HepG2 (cell line): ENCODE results near the gene CYB561. TPM values are rescaled to one million over a fixed set of nuclear protein-coding genes. Genes with fewer than 3 reads are reported as not detected.

Experiments
- ATAC-seq: fragments of 200-7000 bp; cut with Tn5 transposase; 3 replicates; pipeline ENCODE4 v1.9.1; 2020; ENCODE audit warnings: mild to moderate bottlenecking, moderate library complexity
- BruUV-seq: library from RNA; stranded (reverse); fragments of 400-500 nt; replicated peaks from 2 replicates; lab custom pipeline; 2021; lab: Mats Ljungman, UMichigan
- CTCF ChIA-PET: fragments of 300-600 bp; formaldehyde crosslinking; extraction: SDS; loops from one replicate; lab custom pipeline; 2021; ENCODE audit warnings: low total read pairs, inconsistent platforms, low intra/inter-chr PET ratio; lab: Yijun Ruan, JAX
- POLR2A ChIA-PET: fragments of 350-600 bp; sonication (Branson Sonifier 250); formaldehyde crosslinking; loops from one replicate; lab custom pipeline; 2020; ENCODE audit warnings: antibody characterized with exemption, inconsistent platforms; lab: Yijun Ruan, JAX
- DNase-seq: peaks from one replicate; pipeline ENCODE4 v3.0.0-alpha.2; 2015; ENCODE audit warnings: low spot score
- FAIRE-seq: peaks from 3 replicates; lab custom pipeline; 2011; peaks lifted over from hg19 to GRCh38; lab: Jason Lieb, UNC
- H2AFZ ChIP-seq: one replicate; pipeline ENCODE4 v1.6.1; 2011; ENCODE audit warnings: low read length, inconsistent platforms
- H3K27ac ChIP-seq: fragments of 300-600 bp; 3 replicates; pipeline ENCODE4 v1.8.0; 2011; ENCODE audit warnings: mixed run types, mild to moderate bottlenecking, mixed read lengths, low read length, inconsistent platforms; ENCODE audit not compliant: insufficient read depth; ENCODE audit errors: extremely low read length
- H3K27me3 ChIP-seq, 2 experiments: fragments of 200-600 bp in 1 of 2; 2 replicates in 1 of 2; 3 replicates in 1 of 2; pipeline versions ENCODE4 v1.6.0 to v1.8.0; 2011; ENCODE audit warnings: low read length in 2 of 2, mild to moderate bottlenecking in 2 of 2, moderate library complexity in 2 of 2, inconsistent platforms in 1 of 2; ENCODE audit not compliant: insufficient read depth in 2 of 2, control insufficient read depth in 1 of 2
- H3K36me3 ChIP-seq, 2 experiments: fragments of 200-600 bp in 1 of 2; replicated peaks in 1 of 2; 2 replicates in 1 of 2; 3 replicates in 1 of 2; pipeline versions ENCODE4 v1.5.1 to v1.8.0; 2011; ENCODE audit warnings: low read length in 2 of 2, inconsistent platforms in 1 of 2; ENCODE audit not compliant: insufficient read depth in 2 of 2, control insufficient read depth in 1 of 2
- H3K4me1 ChIP-seq: 2 replicates; pipeline ENCODE4 v1.5.1; 2012; ENCODE audit warnings: low read length, inconsistent platforms; ENCODE audit not compliant: insufficient read depth
- H3K4me2 ChIP-seq: 2 replicates; pipeline ENCODE4 v1.6.0; 2011; ENCODE audit warnings: low read depth, low read length, inconsistent platforms
- H3K4me3 ChIP-seq, 3 experiments: fragments of 200-600 bp in 1 of 3; sonication (generic), shearing (Covaris generic) in 1 of 3; replicated peaks in 1 of 3; 2 replicates each; pipeline ENCODE4 v1.5.1; 2011 to 2016; ENCODE audit warnings: low read length in 3 of 3, inconsistent platforms in 2 of 3, low read depth in 2 of 3, mild to moderate bottlenecking in 2 of 3, control low read depth in 1 of 3, mixed read lengths in 1 of 3; ENCODE audit not compliant: insufficient read depth in 1 of 3
- H3K79me2 ChIP-seq: one replicate; pipeline ENCODE4 v1.6.1; 2011; ENCODE audit warnings: low read length, inconsistent platforms; ENCODE audit not compliant: insufficient read depth
- H3K9ac ChIP-seq: 2 replicates; pipeline ENCODE4 v1.6.0; 2011; ENCODE audit warnings: mild to moderate bottlenecking, low read depth, low read length, inconsistent platforms; ENCODE audit not compliant: insufficient read depth
- H3K9me3 ChIP-seq: 2 replicates; pipeline ENCODE4 v1.5.1; 2012; ENCODE audit warnings: mild to moderate bottlenecking, low read length
- H4K20me1 ChIP-seq: 2 replicates; pipeline ENCODE4 v1.6.0; 2011; ENCODE audit warnings: inconsistent platforms, mild to moderate bottlenecking, low read length, moderate library complexity; ENCODE audit not compliant: insufficient read depth
- ELF1 ChIP-seq: sonication (generic); formaldehyde crosslinking; IDR thresholded peaks from 2 replicates; pipeline ENCODE4 v1.4.0; 2020; ENCODE audit warnings: missing genetic modification reagents
- ELF3 ChIP-seq: IDR thresholded peaks from 2 replicates; pipeline ENCODE4 v1.6.1; 2016; ENCODE audit warnings: missing genetic modification reagents, missing compliant biosample characterization
- GABPB1 ChIP-seq: IDR thresholded peaks from 2 replicates; pipeline ENCODE4 v1.6.1; 2016; ENCODE audit warnings: mild to moderate bottlenecking, missing genetic modification reagents, moderate library complexity, missing compliant biosample characterization
- HOXA5 ChIP-seq: sonication (generic); formaldehyde crosslinking; IDR thresholded peaks from 2 replicates; pipeline ENCODE4 v1.4.0; 2020; ENCODE audit warnings: missing genetic modification reagents
- KAT8 ChIP-seq: IDR thresholded peaks from 2 replicates; pipeline ENCODE4 v1.6.1; 2016; ENCODE audit warnings: missing genetic modification reagents, missing compliant biosample characterization
- NR2C2 ChIP-seq: sonication (generic); formaldehyde crosslinking; IDR thresholded peaks from 2 replicates; pipeline ENCODE4 v1.4.0; 2020; ENCODE audit warnings: missing genetic modification reagents, mild to moderate bottlenecking, moderate library complexity, borderline replicate concordance
- PHF8 ChIP-seq: sonication (generic); formaldehyde crosslinking; IDR thresholded peaks from 2 replicates; pipeline ENCODE4 v1.5.0; 2020; ENCODE audit warnings: missing genetic modification reagents
- STAG1 ChIP-seq: sonication (generic); formaldehyde crosslinking; IDR thresholded peaks from 2 replicates; pipeline ENCODE4 v1.4.0; 2020; ENCODE audit warnings: missing genetic modification reagents
- ZNF674 ChIP-seq: sonication (generic); formaldehyde crosslinking; IDR thresholded peaks from 2 replicates; pipeline ENCODE4 v1.5.0; 2020; ENCODE audit warnings: low read depth, mild to moderate bottlenecking, missing genetic modification reagents
- ZNF747 ChIP-seq: sonication (generic); formaldehyde crosslinking; IDR thresholded peaks from 2 replicates; pipeline ENCODE4 v1.8.1; 2023; ENCODE audit warnings: missing genetic modification reagents, mild to moderate bottlenecking, borderline replicate concordance
- WGBS: methylation state at CpG from one replicate; pipeline ENCODE4 v1.1.6; 2017; ENCODE audit warnings: low lambda C conversion rate; 5-methylcytosine and 5-hydroxymethylcytosine counted together
- in situ Hi-C: cut with HindIII; loops from 2 replicates; pipeline ENCODE4 v1.10.0; 2017; ENCODE audit warnings: low pct_unique_long_range_greater_than_20kb; ENCODE audit not compliant: extremely low pct_ligation_motif_present
- intact Hi-C: fragments of 100-400 bp; cut with micrococcal nuclease; formaldehyde crosslinking; loops from one replicate; pipeline ENCODE4 v1.10.0; 2022; ENCODE audit not compliant: unreplicated experiment
- polyA plus RNA-seq, 8 experiments: library from polyadenylated mRNA; depleted of rRNA in 3 of 8; stranded (reverse) in 7 of 8; unstranded in 1 of 8; fragments of >200 nt; fragmentation: Illumina TruSeq in 4 of 8; extraction: Trizol in 4 of 8; gene quantifications; 2 replicates each; pipeline versions ENCODE4 v1.2.1 to v1.2.3, GENCODE V29; 2011 to 2016; ENCODE audit warnings: low read depth in 4 of 8, missing spikeins in 1 of 8, mixed read lengths in 1 of 8; ENCODE audit not compliant: insufficient read depth in 1 of 8
- total RNA-seq, 5 experiments: library from RNA; depleted of rRNA; stranded (reverse); fragments of >200 nt; fragmentation: Illumina TruSeq; extraction: Trizol; gene quantifications; 2 replicates each; pipeline ENCODE4 v1.2.3, GENCODE V29; 2016; ENCODE audit warnings: low read depth in 1 of 5
- TF ChIP-seq, protein P1 (sequence below): IDR thresholded peaks from 2 replicates; pipeline ENCODE4 v1.6.1; 2012; ENCODE audit warnings: low read depth, low read length, improper control_type of control experiment
- TF ChIP-seq, protein P2 (sequence below): sonication (generic); formaldehyde crosslinking; IDR thresholded peaks from 2 replicates; pipeline ENCODE4 v1.5.0; 2020; ENCODE audit warnings: mild to moderate bottlenecking, missing genetic modification reagents, moderate library complexity
- TF ChIP-seq, protein P3 (sequence below): sonication (generic); formaldehyde crosslinking; IDR thresholded peaks from 2 replicates; pipeline ENCODE4 v1.4.0; 2020; ENCODE audit warnings: missing genetic modification reagents

Gene CYB561
- total and polyA plus RNA-seq, 2 of the 13 experiments (the other 11 are each of a cell fraction or from before 2014, with no cell fraction given): 1.5 to 6.7 TPM

DNA sequence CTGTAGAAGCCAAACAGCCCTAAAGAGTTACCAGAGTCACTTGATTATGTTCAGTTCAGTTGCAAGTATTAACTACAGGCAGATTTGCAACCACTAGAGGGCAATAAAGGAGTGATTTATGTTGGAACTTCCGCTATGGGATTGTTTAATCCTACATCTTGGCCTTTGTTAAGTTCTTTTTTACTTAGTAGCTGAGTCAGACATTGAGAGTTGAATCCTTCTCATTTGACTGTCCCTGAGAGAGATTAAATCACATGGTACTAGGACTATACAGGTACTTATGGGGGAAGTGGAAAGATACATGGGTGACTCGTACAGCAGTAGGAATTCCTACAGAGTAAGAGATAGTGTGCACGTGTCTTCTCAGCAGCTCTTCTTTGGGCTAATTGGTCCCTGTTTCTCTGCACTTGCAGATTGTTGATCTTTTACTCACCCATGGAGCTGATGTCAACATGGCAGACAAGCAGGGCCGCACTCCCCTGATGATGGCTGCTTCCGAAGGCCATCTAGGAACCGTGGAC lies 40.3 kb downstream of the CYB561 start (continued):
- TF ChIP-seq KAT8 (0 out of 2 replicates have a peak, but pooled peaks have one; percentile 18), ELF1 (peak; percentile 49; the same call in 1 of the 2 replicates), ZNF674 (CRISPR knock-in tag) (no peak), STAG1 (peak; percentile 63), ELF3 (CRISPR knock-in tag) (peak; percentile 70), NR2C2 (no peak), GABPB1 (CRISPR knock-in tag) (peak; percentile 44; the same call in 1 of the 2 replicates), HOXA5 (CRISPR knock-in tag) (no peak)
- TF ChIP-seq, protein P1, sequence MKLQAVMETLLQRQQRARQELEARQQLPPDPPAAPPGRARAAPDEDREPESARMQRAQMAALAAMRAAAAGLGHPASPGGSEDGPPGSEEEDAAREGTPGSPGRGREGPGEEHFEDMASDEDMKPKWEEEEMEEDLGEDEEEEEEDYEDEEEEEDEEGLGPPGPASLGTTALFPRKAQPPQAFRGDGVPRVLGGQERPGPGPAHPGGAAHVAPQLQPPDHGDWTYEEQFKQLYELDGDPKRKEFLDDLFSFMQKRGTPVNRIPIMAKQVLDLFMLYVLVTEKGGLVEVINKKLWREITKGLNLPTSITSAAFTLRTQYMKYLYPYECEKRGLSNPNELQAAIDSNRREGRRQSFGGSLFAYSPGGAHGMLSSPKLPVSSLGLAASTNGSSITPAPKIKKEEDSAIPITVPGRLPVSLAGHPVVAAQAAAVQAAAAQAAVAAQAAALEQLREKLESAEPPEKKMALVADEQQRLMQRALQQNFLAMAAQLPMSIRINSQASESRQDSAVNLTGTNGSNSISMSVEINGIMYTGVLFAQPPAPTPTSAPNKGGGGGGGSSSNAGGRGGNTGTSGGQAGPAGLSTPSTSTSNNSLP: peak; percentile 13; the same call in 1 of the 2 replicates
- TF ChIP-seq, protein P2, sequence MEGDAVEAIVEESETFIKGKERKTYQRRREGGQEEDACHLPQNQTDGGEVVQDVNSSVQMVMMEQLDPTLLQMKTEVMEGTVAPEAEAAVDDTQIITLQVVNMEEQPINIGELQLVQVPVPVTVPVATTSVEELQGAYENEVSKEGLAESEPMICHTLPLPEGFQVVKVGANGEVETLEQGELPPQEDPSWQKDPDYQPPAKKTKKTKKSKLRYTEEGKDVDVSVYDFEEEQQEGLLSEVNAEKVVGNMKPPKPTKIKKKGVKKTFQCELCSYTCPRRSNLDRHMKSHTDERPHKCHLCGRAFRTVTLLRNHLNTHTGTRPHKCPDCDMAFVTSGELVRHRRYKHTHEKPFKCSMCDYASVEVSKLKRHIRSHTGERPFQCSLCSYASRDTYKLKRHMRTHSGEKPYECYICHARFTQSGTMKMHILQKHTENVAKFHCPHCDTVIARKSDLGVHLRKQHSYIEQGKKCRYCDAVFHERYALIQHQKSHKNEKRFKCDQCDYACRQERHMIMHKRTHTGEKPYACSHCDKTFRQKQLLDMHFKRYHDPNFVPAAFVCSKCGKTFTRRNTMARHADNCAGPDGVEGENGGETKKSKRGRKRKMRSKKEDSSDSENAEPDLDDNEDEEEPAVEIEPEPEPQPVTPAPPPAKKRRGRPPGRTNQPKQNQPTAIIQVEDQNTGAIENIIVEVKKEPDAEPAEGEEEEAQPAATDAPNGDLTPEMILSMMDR: peak; percentile 70

DNA sequence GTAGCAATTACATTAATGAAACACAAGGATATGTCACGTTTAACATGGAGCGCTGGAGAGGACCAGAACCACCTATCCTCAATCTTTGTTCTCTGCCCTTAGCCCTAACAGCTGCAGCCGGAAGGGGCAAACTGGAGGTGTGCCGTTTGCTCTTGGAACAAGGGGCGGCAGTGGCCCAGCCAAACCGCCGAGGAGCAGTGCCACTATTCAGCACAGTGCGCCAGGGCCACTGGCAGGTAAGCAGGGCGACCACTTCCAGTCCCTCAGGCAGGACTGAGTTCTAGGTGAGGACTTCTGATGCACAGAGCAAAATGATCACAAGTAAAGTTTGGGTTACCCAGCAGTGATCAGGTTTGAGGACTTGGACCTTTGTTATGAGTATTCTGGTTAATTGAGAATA lies 41.1 kb downstream of the CYB561 start:
- WGBS: 29% methylated on average over 9 of the region's 9 CpGs
- H3K27me3 ChIP-seq: peaks cover 0 to 5% of the 10 kb centered on the region in 2 experiments; a peak in 2 of 5 replicates
- no peak for DNase-seq
- ChIA-PET POLR2A (no interaction called here), CTCF (interaction anchor here (0.8 to 2.4 kb wide), 4 partner anchors 292 to 732 kb away, joined by 3 to 11 read pairs (median 4); no protein-coding TSS in a partner anchor)
- in situ Hi-C loops: loop anchor here (10.0 kb wide), 1 partner anchor 290 kb away; no protein-coding TSS in a partner anchor
- H3K9me3 ChIP-seq: no peaks in the 10 kb centered on the region
- no peak for ATAC-seq
- FAIRE-seq: no peak
- no peaks in the 10 kb centered on the region for H4K20me1 ChIP-seq
- H3K27ac ChIP-seq: no peak overlapping the region
- H3K4me3 ChIP-seq: no peak overlapping the region
- H3K36me3 ChIP-seq: no peaks in the 10 kb centered on the region
- H3K79me2 ChIP-seq: no peaks in the 10 kb centered on the region
- H2AFZ ChIP-seq: no peak overlapping the region
- no peak overlapping the region for H3K4me2 ChIP-seq
- intact Hi-C loops: no loop called here
- no TSS peak for BruUV-seq
- H3K4me1 ChIP-seq: peaks cover 6% of the 10 kb centered on the region
- no peak overlapping the region for H3K9ac ChIP-seq
- TF ChIP-seq ZNF747 (CRISPR knock-in tag) (no peak), PHF8 (CRISPR knock-in tag) (no peak)
- TF ChIP-seq, protein P3, sequence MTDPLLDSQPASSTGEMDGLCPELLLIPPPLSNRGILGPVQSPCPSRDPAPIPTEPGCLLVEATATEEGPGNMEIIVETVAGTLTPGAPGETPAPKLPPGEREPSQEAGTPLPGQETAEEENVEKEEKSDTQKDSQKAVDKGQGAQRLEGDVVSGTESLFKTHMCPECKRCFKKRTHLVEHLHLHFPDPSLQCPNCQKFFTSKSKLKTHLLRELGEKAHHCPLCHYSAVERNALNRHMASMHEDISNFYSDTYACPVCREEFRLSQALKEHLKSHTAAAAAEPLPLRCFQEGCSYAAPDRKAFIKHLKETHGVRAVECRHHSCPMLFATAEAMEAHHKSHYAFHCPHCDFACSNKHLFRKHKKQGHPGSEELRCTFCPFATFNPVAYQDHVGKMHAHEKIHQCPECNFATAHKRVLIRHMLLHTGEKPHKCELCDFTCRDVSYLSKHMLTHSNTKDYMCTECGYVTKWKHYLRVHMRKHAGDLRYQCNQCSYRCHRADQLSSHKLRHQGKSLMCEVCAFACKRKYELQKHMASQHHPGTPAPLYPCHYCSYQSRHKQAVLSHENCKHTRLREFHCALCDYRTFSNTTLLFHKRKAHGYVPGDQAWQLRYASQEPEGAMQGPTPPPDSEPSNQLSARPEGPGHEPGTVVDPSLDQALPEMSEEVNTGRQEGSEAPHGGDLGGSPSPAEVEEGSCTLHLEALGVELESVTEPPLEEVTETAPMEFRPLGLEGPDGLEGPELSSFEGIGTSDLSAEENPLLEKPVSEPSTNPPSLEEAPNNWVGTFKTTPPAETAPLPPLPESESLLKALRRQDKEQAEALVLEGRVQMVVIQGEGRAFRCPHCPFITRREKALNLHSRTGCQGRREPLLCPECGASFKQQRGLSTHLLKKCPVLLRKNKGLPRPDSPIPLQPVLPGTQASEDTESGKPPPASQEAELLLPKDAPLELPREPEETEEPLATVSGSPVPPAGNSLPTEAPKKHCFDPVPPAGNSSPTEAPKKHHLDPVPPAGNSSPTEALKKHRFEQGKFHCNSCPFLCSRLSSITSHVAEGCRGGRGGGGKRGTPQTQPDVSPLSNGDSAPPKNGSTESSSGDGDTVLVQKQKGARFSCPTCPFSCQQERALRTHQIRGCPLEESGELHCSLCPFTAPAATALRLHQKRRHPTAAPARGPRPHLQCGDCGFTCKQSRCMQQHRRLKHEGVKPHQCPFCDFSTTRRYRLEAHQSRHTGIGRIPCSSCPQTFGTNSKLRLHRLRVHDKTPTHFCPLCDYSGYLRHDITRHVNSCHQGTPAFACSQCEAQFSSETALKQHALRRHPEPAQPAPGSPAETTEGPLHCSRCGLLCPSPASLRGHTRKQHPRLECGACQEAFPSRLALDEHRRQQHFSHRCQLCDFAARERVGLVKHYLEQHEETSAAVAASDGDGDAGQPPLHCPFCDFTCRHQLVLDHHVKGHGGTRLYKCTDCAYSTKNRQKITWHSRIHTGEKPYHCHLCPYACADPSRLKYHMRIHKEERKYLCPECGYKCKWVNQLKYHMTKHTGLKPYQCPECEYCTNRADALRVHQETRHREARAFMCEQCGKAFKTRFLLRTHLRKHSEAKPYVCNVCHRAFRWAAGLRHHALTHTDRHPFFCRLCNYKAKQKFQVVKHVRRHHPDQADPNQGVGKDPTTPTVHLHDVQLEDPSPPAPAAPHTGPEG (CRISPR knock-in tag): no peak
